Measurements from ENCODE around the gene SMIM34.
"Not testable (repeated sequence)": the region's sequence is repeated elsewhere in the genome, so short reads cannot be mapped to it uniquely, and the experiment has no call there.

The SMIM34 gene

GRCh38 chr21:34423805-34424204, at the start of gene SMIM34:
SMIM34 (minus strand) TSS chr21:34423951; CDS start chr21:34423839, 112 bp downstream.
- H3K4me3 ChIP-seq; in situ Hi-C loops (cut with MboI; ENCODE audit: low sequenced_read_pairs); H3K9me3 ChIP-seq; DNase-seq (ENCODE audit: low spot score in 2 of 2); H3K36me3 ChIP-seq (replicated peaks); H3K27me3 ChIP-seq (ENCODE audit: low read depth); H3K4me1 ChIP-seq: not testable (repeated sequence)

- in situ Hi-C loops (cut with MboI; ENCODE audit: low sequenced_read_pairs); H3K27me3 ChIP-seq (ENCODE audit: low read depth); H3K4me3 ChIP-seq; H3K4me1 ChIP-seq; H3K9me3 ChIP-seq; H3K36me3 ChIP-seq (replicated peaks); DNase-seq (ENCODE audit: low spot score in 2 of 2): not testable (repeated sequence)
These were observed 43.6 kb upstream of the SMIM34 start for GRCh38 chr21:34467333-34467732.

GRCh38 chr21:34459426-34459825, 35.7 kb upstream of the SMIM34 start:
- H3K4me1 ChIP-seq; H3K36me3 ChIP-seq (replicated peaks); H3K4me3 ChIP-seq; DNase-seq (ENCODE audit: low spot score in 2 of 2); in situ Hi-C loops (cut with MboI; ENCODE audit: low sequenced_read_pairs); H3K9me3 ChIP-seq; H3K27me3 ChIP-seq (ENCODE audit: low read depth): not testable (repeated sequence)

GRCh38 chr21:34458266-34458665, 34.5 kb upstream of the SMIM34 start:
- in situ Hi-C loops (cut with MboI; ENCODE audit: low sequenced_read_pairs); H3K36me3 ChIP-seq (replicated peaks); H3K9me3 ChIP-seq; H3K4me1 ChIP-seq; H3K4me3 ChIP-seq; DNase-seq (ENCODE audit: low spot score in 2 of 2); H3K27me3 ChIP-seq (ENCODE audit: low read depth): not testable (repeated sequence)

- DNase-seq (ENCODE audit: low spot score in 2 of 2); H3K4me3 ChIP-seq; H3K9me3 ChIP-seq; H3K27me3 ChIP-seq (ENCODE audit: low read depth); H3K36me3 ChIP-seq (replicated peaks); in situ Hi-C loops (cut with MboI; ENCODE audit: low sequenced_read_pairs); H3K4me1 ChIP-seq: not testable (repeated sequence)
These were observed 32.4 kb upstream of the SMIM34 start for GRCh38 chr21:34456180-34456579.

GRCh38 chr21:34455628-34456027, 31.9 kb upstream of the SMIM34 start:
- H3K4me3 ChIP-seq; DNase-seq (ENCODE audit: low spot score in 2 of 2); H3K4me1 ChIP-seq; in situ Hi-C loops (cut with MboI; ENCODE audit: low sequenced_read_pairs); H3K9me3 ChIP-seq; H3K36me3 ChIP-seq (replicated peaks); H3K27me3 ChIP-seq (ENCODE audit: low read depth): not testable (repeated sequence)

GRCh38 chr21:34447018-34447417, 23.3 kb upstream of the SMIM34 start:
- H3K4me3 ChIP-seq; H3K9me3 ChIP-seq; H3K27me3 ChIP-seq (ENCODE audit: low read depth); H3K36me3 ChIP-seq (replicated peaks); in situ Hi-C loops (cut with MboI; ENCODE audit: low sequenced_read_pairs); H3K4me1 ChIP-seq; DNase-seq (ENCODE audit: low spot score in 2 of 2): not testable (repeated sequence)

GRCh38 chr21:34443486-34443885, 19.7 kb upstream of the SMIM34 start:
- H3K4me1 ChIP-seq; H3K27me3 ChIP-seq (ENCODE audit: low read depth); H3K4me3 ChIP-seq; H3K9me3 ChIP-seq; H3K36me3 ChIP-seq (replicated peaks); in situ Hi-C loops (cut with MboI; ENCODE audit: low sequenced_read_pairs); DNase-seq (ENCODE audit: low spot score in 2 of 2): not testable (repeated sequence)

- H3K4me1 ChIP-seq; in situ Hi-C loops (cut with MboI; ENCODE audit: low sequenced_read_pairs); DNase-seq (ENCODE audit: low spot score in 2 of 2); H3K27me3 ChIP-seq (ENCODE audit: low read depth); H3K9me3 ChIP-seq; H3K36me3 ChIP-seq (replicated peaks); H3K4me3 ChIP-seq: not testable (repeated sequence)
These were observed 6.0 kb upstream of the SMIM34 start for GRCh38 chr21:34429710-34430109.

- H3K36me3 ChIP-seq (replicated peaks); H3K9me3 ChIP-seq; DNase-seq (ENCODE audit: low spot score in 2 of 2); H3K4me3 ChIP-seq; H3K27me3 ChIP-seq (ENCODE audit: low read depth); in situ Hi-C loops (cut with MboI; ENCODE audit: low sequenced_read_pairs); H3K4me1 ChIP-seq: not testable (repeated sequence)
These were observed 4.7 kb upstream of the SMIM34 start for GRCh38 chr21:34428441-34428840.

- H3K4me1 ChIP-seq; in situ Hi-C loops (cut with MboI; ENCODE audit: low sequenced_read_pairs); H3K4me3 ChIP-seq; H3K9me3 ChIP-seq; DNase-seq (ENCODE audit: low spot score in 2 of 2); H3K27me3 ChIP-seq (ENCODE audit: low read depth); H3K36me3 ChIP-seq (replicated peaks): not testable (repeated sequence)
These were observed 3.6 kb upstream of the SMIM34 start for GRCh38 chr21:34427339-34427738.

GRCh38 chr21:34417448-34418077, 6.2 kb downstream of the SMIM34 start:
- H3K27me3 ChIP-seq (ENCODE audit: low read depth); DNase-seq (ENCODE audit: low spot score in 2 of 2); in situ Hi-C loops (cut with MboI; ENCODE audit: low sequenced_read_pairs): not testable (repeated sequence)

GRCh38 chr21:34407294-34407693, 16.5 kb downstream of the SMIM34 start:
- H3K4me3 ChIP-seq; H3K9me3 ChIP-seq; in situ Hi-C loops (cut with MboI; ENCODE audit: low sequenced_read_pairs); DNase-seq (ENCODE audit: low spot score in 2 of 2); H3K4me1 ChIP-seq; H3K36me3 ChIP-seq (replicated peaks); H3K27me3 ChIP-seq (ENCODE audit: low read depth): not testable (repeated sequence)

More at GRCh38 chr21:34417448-34418077, 6.2 kb downstream of the SMIM34 start:
- not testable (repeated sequence) for H3K4me1 ChIP-seq; H3K9me3 ChIP-seq; H3K4me3 ChIP-seq; H3K36me3 ChIP-seq (replicated peaks)

- DNase-seq (ENCODE audit: low spot score in 2 of 2); in situ Hi-C loops (cut with MboI; ENCODE audit: low sequenced_read_pairs); H3K9me3 ChIP-seq; H3K27me3 ChIP-seq (ENCODE audit: low read depth); H3K4me1 ChIP-seq; H3K4me3 ChIP-seq; H3K36me3 ChIP-seq (replicated peaks): not testable (repeated sequence)
These were observed 17.1 kb downstream of the SMIM34 start for GRCh38 chr21:34406676-34407075.

GRCh38 chr21:34406102-34406501, 17.6 kb downstream of the SMIM34 start:
- H3K4me1 ChIP-seq; H3K4me3 ChIP-seq; H3K36me3 ChIP-seq (replicated peaks); DNase-seq (ENCODE audit: low spot score in 2 of 2); H3K9me3 ChIP-seq; H3K27me3 ChIP-seq (ENCODE audit: low read depth); in situ Hi-C loops (cut with MboI; ENCODE audit: low sequenced_read_pairs): not testable (repeated sequence)

All from HAP-1 (cell line).